Ovary (tissue), 3 donors: Measurements from ENCODE around the gene FAM170B.

Source experiments
- CTCF ChIP-seq, 3 donors: fragments of 450-650 bp in 2 of 3; fragments of 200-600 bp in 1 of 3; IDR thresholded peaks; one replicate each; pipeline versions ENCODE4 v1.5.1 to v1.8.0; 2016 to 2022; ENCODE audit warnings: antibody characterized with exemption in 3 of 3, mild to moderate bottlenecking in 1 of 3
- EP300 ChIP-seq: sonication (generic); formaldehyde crosslinking; IDR thresholded peaks from one replicate; pipeline ENCODE4 v1.6.1; 2017; ENCODE audit warnings: antibody characterized with exemption
- POLR2A ChIP-seq: fragments of 450-650 bp; IDR thresholded peaks from one replicate; pipeline ENCODE4 v1.6.1; 2017; ENCODE audit warnings: antibody characterized with exemption, mild to moderate bottlenecking, moderate library complexity
- donor health status: DM: no; HTN: no; CAD: no.

- TF ChIP-seq CTCF (IDR thresholded peaks at IDR 0.05) = no peak
- TF ChIP-seq POLR2A = no peak
- no peak for TF ChIP-seq EP300
Observed at GRCh38 chr10:49133706-49134248, at the start of gene FAM170B.
